WERI-Rb-1 (cell line): ENCODE measurements around the gene RPEL1.
"Not testable (repeated sequence)": the region's sequence is repeated elsewhere in the genome, so short reads cannot be mapped to it uniquely, and the experiment has no call there.

ENCODE experiments used
- DNase-seq: peaks from one replicate; pipeline ENCODE4 v3.0.0-alpha.2; 2020
- H3K27ac ChIP-seq: fragments of 250-450 bp; sonication (Bioruptor Pico); 2 replicates; pipeline ENCODE4 v1.5.1; 2020; ENCODE audit warnings: mild to moderate bottlenecking, moderate library complexity
- H3K27me3 ChIP-seq: fragments of 250-450 bp; sonication (Bioruptor Pico); 2 replicates; pipeline ENCODE4 v1.5.1; 2021; ENCODE audit warnings: mild to moderate bottlenecking, low read depth, moderate library complexity; ENCODE audit not compliant: insufficient read depth, severe bottlenecking
- H3K36me3 ChIP-seq: fragments of 250-450 bp; sonication (Bioruptor Pico); 2 replicates; pipeline ENCODE4 v1.5.1; 2020; ENCODE audit warnings: mild to moderate bottlenecking, moderate library complexity
- H3K4me3 ChIP-seq: 2 replicates; pipeline ENCODE4 v1.5.1; 2011; ENCODE audit warnings: low read depth, mild to moderate bottlenecking, control low read depth, low read length
- H3K9me3 ChIP-seq: fragments of 250-450 bp; sonication (Bioruptor Pico); 2 replicates; pipeline ENCODE4 v1.5.1; 2021; ENCODE audit warnings: mild to moderate bottlenecking, moderate library complexity; ENCODE audit not compliant: severe bottlenecking
- TF ChIP-seq, protein P1 (sequence below): IDR thresholded peaks from 2 replicates; pipeline ENCODE4 v1.5.1; 2011; ENCODE audit warnings: low read depth, mild to moderate bottlenecking, control low read depth, inconsistent platforms, low read length

Gene RPEL1

GRCh38 chr10:103202319-103202718 lies 43.4 kb upstream of the RPEL1 start:
- DNase-seq = no peak
- Histone ChIP-seq H3K36me3 (no peaks in the 10 kb centered on the region), H3K27ac (no peak overlapping the region), H3K4me3 (no peak overlapping the region), H3K9me3 (no peaks in the 10 kb centered on the region), H3K27me3 (no peaks in the 10 kb centered on the region)
- TF ChIP-seq, protein P1, sequence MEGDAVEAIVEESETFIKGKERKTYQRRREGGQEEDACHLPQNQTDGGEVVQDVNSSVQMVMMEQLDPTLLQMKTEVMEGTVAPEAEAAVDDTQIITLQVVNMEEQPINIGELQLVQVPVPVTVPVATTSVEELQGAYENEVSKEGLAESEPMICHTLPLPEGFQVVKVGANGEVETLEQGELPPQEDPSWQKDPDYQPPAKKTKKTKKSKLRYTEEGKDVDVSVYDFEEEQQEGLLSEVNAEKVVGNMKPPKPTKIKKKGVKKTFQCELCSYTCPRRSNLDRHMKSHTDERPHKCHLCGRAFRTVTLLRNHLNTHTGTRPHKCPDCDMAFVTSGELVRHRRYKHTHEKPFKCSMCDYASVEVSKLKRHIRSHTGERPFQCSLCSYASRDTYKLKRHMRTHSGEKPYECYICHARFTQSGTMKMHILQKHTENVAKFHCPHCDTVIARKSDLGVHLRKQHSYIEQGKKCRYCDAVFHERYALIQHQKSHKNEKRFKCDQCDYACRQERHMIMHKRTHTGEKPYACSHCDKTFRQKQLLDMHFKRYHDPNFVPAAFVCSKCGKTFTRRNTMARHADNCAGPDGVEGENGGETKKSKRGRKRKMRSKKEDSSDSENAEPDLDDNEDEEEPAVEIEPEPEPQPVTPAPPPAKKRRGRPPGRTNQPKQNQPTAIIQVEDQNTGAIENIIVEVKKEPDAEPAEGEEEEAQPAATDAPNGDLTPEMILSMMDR = no peak

DNA sequence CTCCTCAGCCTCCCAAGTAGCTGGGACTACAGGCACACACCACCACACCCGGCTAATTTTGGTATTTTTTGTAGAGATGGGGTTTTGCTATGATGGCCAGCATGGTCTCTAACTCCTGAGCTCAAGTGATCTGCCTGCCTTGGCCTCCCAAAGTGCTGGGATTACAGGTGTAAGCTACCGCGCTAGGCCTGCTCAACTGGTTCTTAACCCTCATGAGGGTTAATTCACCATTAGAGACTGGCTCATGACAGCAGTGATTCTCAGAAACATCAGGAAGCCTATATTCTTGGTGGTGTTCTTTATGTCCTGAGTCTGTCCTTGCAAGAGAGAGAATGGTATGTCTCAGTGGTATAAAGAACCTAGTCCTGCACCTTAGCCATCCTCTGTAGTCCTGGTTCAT lies 42.2 kb upstream of the RPEL1 start:
- TF ChIP-seq, protein P1 = no peak
- DNase-seq = no peak
- no peaks in the 10 kb centered on the region for H3K36me3 ChIP-seq
- H3K27me3 ChIP-seq = no peaks in the 10 kb centered on the region
- H3K9me3 ChIP-seq = no peaks in the 10 kb centered on the region
- no peak overlapping the region for H3K4me3 ChIP-seq
- no peak overlapping the region for H3K27ac ChIP-seq

GRCh38 chr10:103204353-103205255 lies 41.1 kb upstream of the RPEL1 start:
- no peak overlapping the region for H3K27ac ChIP-seq
- no peaks in the 10 kb centered on the region for H3K36me3 ChIP-seq
- no peak for DNase-seq
- H3K9me3 ChIP-seq = no peaks in the 10 kb centered on the region
- no peak overlapping the region for H3K4me3 ChIP-seq
- TF ChIP-seq, protein P1 = no peak
- H3K27me3 ChIP-seq = no peaks in the 10 kb centered on the region

DNA sequence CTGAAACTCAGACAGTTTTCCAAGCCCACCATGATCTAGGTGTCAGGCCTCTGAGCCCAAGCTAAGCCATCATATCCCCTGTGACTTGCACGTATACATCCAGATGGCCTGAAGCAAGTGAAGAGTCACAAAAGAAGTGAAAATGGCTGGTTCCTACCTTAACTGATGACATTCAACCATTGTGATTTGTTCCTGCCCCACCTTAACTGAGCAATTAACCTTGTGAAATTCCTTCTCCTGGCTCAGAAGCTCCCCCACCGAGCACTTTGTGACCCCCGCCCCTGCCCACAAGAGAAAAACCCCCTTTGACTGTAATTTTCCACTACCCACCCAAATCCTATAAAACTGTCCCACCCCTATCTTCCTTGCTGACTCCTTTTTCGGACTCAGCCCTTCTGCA lies 40.3 kb upstream of the RPEL1 start:
- not testable (repeated sequence) for H3K4me3 ChIP-seq, H3K9me3 ChIP-seq, H3K27me3 ChIP-seq, DNase-seq, H3K36me3 ChIP-seq, H3K27ac ChIP-seq

GRCh38 chr10:103206715-103207114 lies 39.0 kb upstream of the RPEL1 start:
- not testable (repeated sequence) for H3K36me3 ChIP-seq, H3K9me3 ChIP-seq, H3K27ac ChIP-seq, H3K27me3 ChIP-seq, H3K4me3 ChIP-seq, DNase-seq

- H3K27me3 ChIP-seq = no peaks in the 10 kb centered on the region
- TF ChIP-seq, protein P1 = no peak
- no peaks in the 10 kb centered on the region for H3K9me3 ChIP-seq
- no peak for DNase-seq
- no peak overlapping the region for H3K27ac ChIP-seq
- H3K36me3 ChIP-seq = no peaks in the 10 kb centered on the region
- H3K4me3 ChIP-seq = no peak overlapping the region
These were observed 38.5 kb upstream of the RPEL1 start for GRCh38 chr10:103207141-103207540.

DNA sequence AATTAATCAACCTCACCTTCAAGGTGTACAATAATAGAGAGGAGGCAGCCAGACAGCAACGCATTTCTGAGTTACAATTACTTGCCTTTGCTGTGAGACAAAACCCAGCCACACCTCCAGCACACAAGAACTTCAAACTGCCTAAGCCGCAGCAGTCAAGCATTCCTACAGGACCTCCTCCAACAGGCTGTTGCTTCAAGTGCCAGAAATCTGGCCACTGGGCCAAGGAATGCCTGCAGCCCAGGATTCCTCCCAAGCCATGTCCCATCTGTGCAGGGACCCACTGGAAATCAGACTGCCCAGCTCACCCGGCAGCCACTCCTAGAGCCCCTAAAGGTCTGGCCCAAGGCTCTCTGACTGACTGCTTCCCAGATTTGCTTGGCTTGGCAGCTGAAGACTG lies 38.0 kb upstream of the RPEL1 start:
- H3K27me3 ChIP-seq, H3K27ac ChIP-seq, DNase-seq, H3K4me3 ChIP-seq, H3K36me3 ChIP-seq, H3K9me3 ChIP-seq: not testable (repeated sequence)

- not testable (repeated sequence) for DNase-seq, H3K9me3 ChIP-seq, H3K27ac ChIP-seq, H3K36me3 ChIP-seq, H3K27me3 ChIP-seq, H3K4me3 ChIP-seq
These were observed 35.4 kb upstream of the RPEL1 start for GRCh38 chr10:103210262-103210661.
